Right kidney (tissue), 1 donor: ENCODE data around the gene TMEM209.
"Not testable (repeated sequence)": the region's sequence is repeated elsewhere in the genome, so short reads cannot be mapped to it uniquely, and the experiment has no call there.

Experiments used
- DNase-seq: peaks from one replicate; pipeline ENCODE4 v3.0.0-alpha.2; 2016

TMEM209 gene

DNA sequence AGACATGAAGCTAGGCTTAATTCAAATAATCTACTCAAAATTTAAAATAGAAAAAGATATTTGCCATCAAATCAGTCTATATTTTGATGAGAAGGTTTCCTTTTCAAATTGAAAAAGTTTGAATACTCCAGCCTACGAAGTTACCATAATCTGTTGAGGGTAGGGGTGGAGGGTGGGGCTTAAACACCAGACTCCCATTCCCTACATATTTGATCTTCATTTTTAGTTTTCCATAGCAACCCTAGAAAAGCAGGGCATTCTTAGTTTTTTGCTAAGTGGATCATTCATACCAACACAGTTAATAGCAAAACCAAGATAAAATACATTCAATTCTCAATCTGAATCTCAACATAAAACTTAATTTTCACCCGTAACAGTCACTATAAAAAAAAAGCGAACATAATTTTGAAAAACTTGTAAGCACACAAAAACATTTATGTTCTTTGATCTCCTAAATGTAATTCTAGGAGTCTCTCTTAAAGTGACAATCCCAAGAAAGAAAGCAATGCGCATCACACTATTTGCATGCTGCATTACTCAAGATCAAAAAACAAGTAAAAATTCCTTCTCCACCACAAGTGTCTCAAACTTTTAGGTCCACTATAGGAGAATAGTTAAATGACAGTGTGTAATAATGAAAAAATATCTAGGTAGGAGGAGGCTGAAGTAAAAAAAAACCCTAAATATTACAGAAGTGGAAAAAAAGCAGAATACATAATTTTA is 30.8 kb downstream of the TMEM209 start:
- DNase-seq: no peak

GRCh38 chr7:130162196-130162595 is 43.0 kb downstream of the TMEM209 start:
- no peak for DNase-seq

DNA sequence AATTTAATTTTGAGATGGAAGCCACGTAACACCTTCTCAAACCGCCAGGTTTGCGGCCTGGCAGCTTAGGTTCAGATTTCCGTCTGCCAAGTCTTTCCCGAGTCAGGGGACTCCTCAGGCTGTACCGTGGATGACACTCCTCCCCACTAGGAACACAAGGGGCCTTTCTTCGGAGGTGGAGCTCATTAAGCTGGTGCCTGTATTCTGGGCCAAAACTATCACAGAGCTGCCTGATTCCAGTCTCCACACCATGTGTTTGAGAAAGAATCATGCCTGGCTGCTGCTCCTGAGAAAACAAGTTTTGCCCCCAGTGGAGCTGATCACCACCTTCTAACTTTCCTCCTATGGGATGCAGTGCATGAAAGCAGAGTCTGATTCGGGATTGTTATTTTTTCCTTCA is 44.8 kb downstream of the TMEM209 start:
- DNase-seq: no peak

DNA sequence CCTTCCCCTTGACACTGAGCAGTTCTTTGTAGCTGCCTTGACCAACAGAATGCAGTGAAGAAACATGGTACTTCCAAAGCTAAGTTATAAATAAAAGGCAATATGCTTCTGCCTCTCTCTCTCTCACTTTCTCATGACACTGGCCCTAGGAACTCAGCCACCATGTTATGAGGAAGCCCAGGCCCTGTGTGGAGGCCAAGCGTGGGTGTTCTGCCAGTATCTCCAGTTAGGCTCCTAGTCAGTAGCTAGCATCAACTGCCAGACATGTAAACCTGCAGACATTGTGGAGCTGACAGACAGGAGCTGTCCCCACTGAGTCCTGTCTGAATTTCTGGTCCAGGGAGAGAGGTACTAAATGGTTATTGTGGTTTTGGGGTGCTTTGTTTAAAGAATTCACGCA is 45.2 kb downstream of the TMEM209 start:
- DNase-seq: no peak

DNA sequence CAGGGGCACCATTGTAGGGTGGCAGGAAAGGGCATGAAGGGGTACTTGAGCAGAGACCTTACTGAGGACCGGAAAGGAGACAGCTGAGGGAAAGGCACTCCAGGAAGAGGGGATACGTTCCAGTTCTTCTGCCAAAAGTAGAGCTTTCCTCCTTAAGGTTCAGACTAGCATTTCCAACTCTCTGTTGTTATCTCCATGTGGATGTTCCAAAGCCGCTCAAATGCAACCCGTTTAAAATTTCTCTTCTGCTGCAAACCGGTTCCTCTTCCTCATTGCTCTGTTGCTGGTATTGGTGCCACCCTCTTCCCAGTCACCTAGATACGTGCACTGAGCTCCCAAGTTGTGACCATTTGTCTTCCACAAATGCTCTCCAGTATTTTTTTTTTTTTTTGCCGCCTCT is 47.5 kb downstream of the TMEM209 start:
- DNase-seq: no peak

GRCh38 chr7:130156140-130156539 is 49.1 kb downstream of the TMEM209 start:
- no peak for DNase-seq

GRCh38 chr7:130154501-130155317 is 50.5 kb downstream of the TMEM209 start:
- peak; percentile 53 for DNase-seq

GRCh38 chr7:130154131-130154500 is 51.1 kb downstream of the TMEM209 start:
- DNase-seq: no peak

DNA sequence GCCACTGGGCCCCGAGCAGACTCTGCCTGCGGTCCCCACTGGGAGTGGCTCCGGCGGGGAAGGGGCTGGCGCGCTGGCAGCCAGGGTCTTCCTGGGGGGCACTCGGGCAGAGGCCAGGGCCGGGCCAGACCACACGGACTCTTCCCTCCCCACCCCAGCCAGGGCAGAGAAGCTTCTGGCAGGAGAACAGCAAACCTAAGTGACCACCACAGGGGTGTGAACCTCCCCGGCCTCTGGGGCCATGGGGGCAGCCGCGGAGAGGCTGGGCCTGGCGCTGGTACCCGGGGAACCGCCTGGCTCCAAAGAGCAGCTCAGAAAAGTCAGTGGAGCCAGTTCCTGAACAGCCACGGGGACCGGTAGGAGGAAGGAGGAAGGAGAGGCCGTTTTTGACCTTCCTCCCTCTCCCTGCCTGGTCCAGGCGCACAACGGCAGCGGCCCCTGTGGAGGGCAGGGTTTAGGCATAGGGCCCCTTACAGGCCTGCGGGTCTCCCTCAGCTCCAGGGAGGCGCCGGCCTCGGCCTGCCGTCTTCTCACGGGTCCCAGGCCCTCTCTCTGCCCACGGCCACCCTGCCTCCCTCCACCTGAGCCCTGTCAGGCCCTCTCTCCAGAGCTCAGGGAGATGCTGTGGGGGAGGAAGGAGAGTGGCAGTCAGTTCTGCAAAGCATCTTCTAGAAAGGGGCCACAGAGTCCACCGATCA is 51.8 kb downstream of the TMEM209 start:
- no peak for DNase-seq

DNA sequence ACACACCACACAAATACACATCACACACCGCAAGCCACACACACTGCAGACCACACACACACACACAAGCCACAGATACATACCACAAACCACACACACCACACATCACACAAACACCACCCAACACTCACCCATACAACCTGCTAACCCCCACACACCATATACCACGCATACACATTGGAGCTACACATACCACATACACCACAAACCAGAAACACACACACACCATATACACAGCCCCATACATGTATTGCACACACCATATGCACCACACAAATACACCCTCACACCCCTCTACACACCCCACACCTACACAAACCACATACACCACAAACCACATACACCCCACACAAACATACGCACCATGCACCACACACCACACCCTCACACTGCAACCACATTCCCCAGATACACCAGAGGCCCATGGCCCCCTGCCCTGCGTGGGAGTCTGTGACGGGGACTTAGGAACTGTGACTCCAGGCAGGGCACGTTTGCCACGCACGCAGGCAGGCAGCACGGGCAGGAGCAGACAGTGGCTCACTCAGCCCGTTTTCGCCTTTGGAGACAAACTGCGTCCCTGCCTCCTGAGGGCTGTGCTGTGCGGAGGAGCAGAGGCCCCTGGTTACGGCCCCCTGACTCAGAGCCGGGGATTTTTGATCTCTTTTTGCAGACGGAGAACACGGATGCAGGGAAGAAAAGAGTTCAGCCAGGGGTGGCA is 52.6 kb downstream of the TMEM209 start:
- peak; percentile 72 for DNase-seq

GRCh38 chr7:130151591-130152492 is 53.4 kb downstream of the TMEM209 start:
- no peak for DNase-seq

DNA sequence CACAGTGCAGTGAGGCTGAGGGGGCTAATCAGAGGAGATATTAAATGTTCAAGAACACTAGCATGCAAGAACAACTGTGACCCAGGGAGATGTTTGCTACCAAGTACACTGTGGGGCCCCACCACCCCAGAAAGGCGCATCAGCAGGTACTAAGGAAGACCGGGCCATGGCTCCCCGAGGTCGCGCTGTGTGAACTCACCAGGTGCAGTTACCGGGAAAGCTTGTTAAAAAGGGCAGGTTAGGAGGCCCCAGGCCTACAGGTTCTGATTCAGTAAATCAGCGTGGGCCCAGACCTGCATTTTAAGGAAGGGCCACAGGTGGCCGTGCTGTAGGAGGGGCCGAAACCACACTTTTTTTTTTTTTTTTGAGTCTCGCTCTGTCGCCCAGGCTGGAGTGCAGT is 54.6 kb downstream of the TMEM209 start:
- DNase-seq: no peak

DNA sequence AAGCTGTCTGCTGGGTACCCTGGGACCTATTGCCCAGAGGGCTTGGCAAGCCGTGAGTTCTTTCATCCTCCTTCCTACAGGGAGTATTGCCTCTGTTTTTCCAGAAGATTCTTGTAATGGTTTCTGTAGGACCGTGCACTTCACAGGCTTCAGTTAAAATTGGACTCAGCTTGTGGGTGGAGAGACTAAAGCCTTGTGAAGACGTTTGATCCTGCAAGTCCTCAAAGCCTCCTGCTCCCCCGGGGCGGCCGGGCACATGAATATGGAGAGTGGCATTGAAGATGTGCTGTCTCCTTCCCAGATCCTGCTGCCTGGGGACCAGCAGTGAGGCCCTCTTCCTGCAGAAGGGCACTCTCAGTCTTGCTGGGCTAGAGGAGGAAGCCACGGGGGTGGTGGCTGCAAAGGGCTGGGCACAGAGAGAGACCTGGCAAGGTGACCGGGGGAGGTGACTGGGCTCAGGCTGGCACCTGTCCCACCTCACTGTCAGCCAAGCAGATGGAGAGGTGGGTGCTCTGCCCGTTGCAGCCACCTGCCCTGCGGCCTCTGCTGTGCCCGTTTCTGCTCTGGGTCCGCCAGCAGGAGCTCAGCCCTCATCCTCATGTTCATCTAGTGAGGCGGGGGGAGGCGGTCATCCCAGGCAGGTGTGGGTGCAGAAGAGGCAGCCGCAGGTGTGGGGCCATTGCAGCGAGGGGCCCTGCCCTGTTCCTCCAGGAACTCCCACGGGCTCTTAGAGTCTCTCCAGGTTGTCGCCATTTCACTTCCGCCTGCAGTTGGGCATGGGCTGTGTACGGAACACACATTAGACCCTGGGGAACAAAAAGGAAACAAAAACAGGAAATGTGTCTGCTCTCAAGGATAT is 55.7 kb downstream of the TMEM209 start:
- DNase-seq: no peak

GRCh38 chr7:130148561-130148960 is 56.6 kb downstream of the TMEM209 start:
- DNase-seq: no peak

- DNase-seq: no peak
Observed at GRCh38 chr7:130147710-130148325, 57.4 kb downstream of the TMEM209 start.

- no peak for DNase-seq
Observed at GRCh38 chr7:130146693-130147405, 58.4 kb downstream of the TMEM209 start.

DNA sequence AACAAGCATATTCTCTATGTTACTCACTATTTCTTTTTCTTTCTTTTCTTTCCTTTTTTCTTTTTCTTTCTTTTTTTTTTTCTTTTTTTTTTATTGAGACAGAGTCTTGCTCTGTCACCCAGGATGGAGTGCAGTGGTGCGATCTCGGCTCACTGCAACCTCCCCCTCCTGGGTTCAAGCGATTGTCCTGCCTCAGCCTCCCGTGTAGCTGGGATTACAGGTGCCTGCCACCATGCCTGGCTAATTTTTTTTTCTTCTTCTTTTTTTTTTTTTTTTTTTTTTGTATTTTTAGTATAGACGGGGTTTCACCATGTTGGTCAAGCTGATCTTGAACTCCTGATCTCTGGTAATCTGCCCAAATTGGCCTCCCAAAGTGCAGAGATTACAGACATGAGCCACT is 59.1 kb downstream of the TMEM209 start:
- DNase-seq: not testable (repeated sequence)

DNA sequence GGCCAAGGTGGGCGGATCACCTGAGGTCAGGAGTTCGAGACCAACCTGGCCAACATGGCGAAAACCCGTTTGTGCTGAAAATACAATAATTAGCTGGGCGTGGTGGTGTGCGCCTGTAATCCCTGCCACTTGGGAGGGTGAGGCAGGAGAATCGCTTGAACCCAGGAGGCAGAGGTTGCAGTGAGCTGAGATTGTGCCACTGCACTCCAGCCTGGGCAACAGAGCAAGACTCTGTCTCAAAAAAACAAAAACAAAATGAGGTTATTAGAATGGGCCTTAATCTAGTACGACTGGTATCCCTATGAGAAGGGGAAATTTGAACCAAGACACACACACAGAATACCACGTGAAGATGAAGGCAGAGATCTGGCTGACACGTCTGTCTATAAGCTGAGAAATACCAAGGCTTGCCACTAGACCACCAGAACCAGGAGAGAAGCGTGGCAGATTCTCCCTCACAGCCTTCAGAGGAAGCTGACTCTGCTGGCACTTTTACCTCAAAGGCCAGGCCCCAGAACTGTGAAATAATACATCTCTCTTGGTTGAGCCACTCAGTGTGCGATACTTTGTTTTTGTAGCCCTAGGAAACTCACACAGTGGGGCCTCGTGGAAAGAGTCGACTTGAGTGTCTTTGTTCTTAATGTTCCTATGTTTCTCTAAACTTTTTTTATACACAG is 59.6 kb downstream of the TMEM209 start:
- no peak for DNase-seq
